Subcutaneous abdominal adipose tissue (tissue), 5 donors: Measurements from ENCODE around the gene MTMR8.

Experiments
- H3K27ac ChIP-seq: one replicate; pipeline ENCODE4 v1.7.0; 2013; ENCODE audit warnings: low read depth, mild to moderate bottlenecking, inconsistent platforms, low read length, moderate library complexity
- H3K27me3 ChIP-seq, 5 donors: one replicate each; pipeline ENCODE4 v1.7.0; 2013; ENCODE audit warnings: low read length in 5 of 5, inconsistent platforms in 1 of 5; ENCODE audit not compliant: control insufficient read depth in 5 of 5, insufficient read depth in 4 of 5
- H3K36me3 ChIP-seq, 5 donors: one replicate each; pipeline ENCODE4 v1.7.0; 2013; ENCODE audit warnings: low read length in 5 of 5; ENCODE audit not compliant: control insufficient read depth in 5 of 5, insufficient read depth in 5 of 5
- H3K4me1 ChIP-seq, 5 donors: one replicate each; pipeline ENCODE4 v1.7.0; 2013; ENCODE audit warnings: low read length in 5 of 5, mild to moderate bottlenecking in 3 of 5, moderate library complexity in 1 of 5; ENCODE audit not compliant: control insufficient read depth in 5 of 5, insufficient read depth in 5 of 5
- H3K4me3 ChIP-seq, 5 donors: one replicate each; pipeline ENCODE4 v1.7.0; 2013; ENCODE audit warnings: low read length in 5 of 5, low read depth in 1 of 5
- H3K9ac ChIP-seq, 5 donors: one replicate each; pipeline ENCODE4 v1.7.0; 2013; ENCODE audit warnings: low read length in 5 of 5, mild to moderate bottlenecking in 4 of 5, moderate library complexity in 3 of 5
- H3K9me3 ChIP-seq, 5 donors: one replicate each; pipeline ENCODE4 v1.7.0; 2013; ENCODE audit warnings: low read length in 5 of 5; ENCODE audit not compliant: control insufficient read depth in 5 of 5
- donor health status: healthy.
- donor health status: healthy.
- donor health status: healthy.
- donor health status: healthy.
- donor health status: healthy.

Gene MTMR8

GRCh38 chrX:64334467-64334866 lies 60.8 kb downstream of the MTMR8 start:
- Histone ChIP-seq H3K4me3 (no peak overlapping the region), H3K27me3 (peaks cover 0 to 4% (median 0%) of the 10 kb centered on the region in 5 donors), H3K9ac (no peak overlapping the region), H3K27ac (no peak overlapping the region), H3K9me3 (no peaks in the 10 kb centered on the region), H3K36me3 (peaks cover 0 to 4% (median 0%) of the 10 kb centered on the region in 5 donors), H3K4me1 (no peaks in the 10 kb centered on the region)

GRCh38 chrX:64330284-64330683 lies 65.0 kb downstream of the MTMR8 start:
- no peaks in the 10 kb centered on the region for H3K4me1 ChIP-seq
- H3K27me3 ChIP-seq, result no peaks in the 10 kb centered on the region
- peaks cover 0 to 19% (median 0%) of the 10 kb centered on the region in 5 donors for H3K36me3 ChIP-seq
- peaks cover 0 to 9% (median 4%) of the 10 kb centered on the region in 5 donors for H3K9me3 ChIP-seq
- H3K4me3 ChIP-seq, result no peak overlapping the region
- H3K9ac ChIP-seq, result no peak overlapping the region
- no peak overlapping the region for H3K27ac ChIP-seq

GRCh38 chrX:64321507-64321906 lies 73.7 kb downstream of the MTMR8 start:
- Histone ChIP-seq H3K9ac (no peak overlapping the region), H3K36me3 (peaks cover 4 to 14% (median 5%) of the 10 kb centered on the region in 5 donors), H3K27ac (no peak overlapping the region), H3K4me1 (no peaks in the 10 kb centered on the region), H3K27me3 (peaks cover 0 to 5% (median 0%) of the 10 kb centered on the region in 5 donors), H3K4me3 (no peak overlapping the region), H3K9me3 (peaks cover 6 to 28% (median 15%) of the 10 kb centered on the region in 5 donors)

DNA sequence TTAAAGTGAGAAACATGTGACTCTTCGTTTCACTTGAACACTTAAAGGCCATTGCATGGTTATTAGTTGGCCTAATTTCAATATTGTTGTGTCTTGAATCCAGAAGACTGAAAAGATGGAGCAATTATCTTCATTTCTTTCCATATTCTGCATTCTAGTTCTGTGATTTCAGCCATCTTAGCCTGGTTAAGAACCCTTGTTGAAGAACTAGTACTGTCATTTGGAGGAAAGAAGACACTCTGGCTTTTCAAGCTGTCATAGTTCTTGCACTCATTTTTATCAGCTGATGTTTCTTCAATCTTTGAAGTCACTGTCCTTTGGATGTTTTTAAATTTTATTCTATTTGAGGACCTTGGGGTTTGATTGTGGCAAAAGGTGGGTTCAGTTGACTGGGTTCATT lies 81.6 kb downstream of the MTMR8 start:
- no peak overlapping the region for H3K9ac ChIP-seq
- H3K4me3 ChIP-seq, result no peak overlapping the region
- peaks cover 2 to 22% (median 12%) of the 10 kb centered on the region in 5 donors for H3K9me3 ChIP-seq
- no peaks in the 10 kb centered on the region for H3K4me1 ChIP-seq
- H3K27me3 ChIP-seq, result peaks cover 0 to 10% (median 3%) of the 10 kb centered on the region in 5 donors
- H3K36me3 ChIP-seq, result peaks cover 0 to 5% (median 0%) of the 10 kb centered on the region in 5 donors
- H3K27ac ChIP-seq, result no peak overlapping the region

GRCh38 chrX:64306712-64307111 lies 88.5 kb downstream of the MTMR8 start:
- Histone ChIP-seq H3K27ac (no peak overlapping the region), H3K4me1 (no peaks in the 10 kb centered on the region), H3K9me3 (peaks cover 2 to 14% (median 7%) of the 10 kb centered on the region in 5 donors), H3K4me3 (no peak overlapping the region), H3K36me3 (no peaks in the 10 kb centered on the region), H3K27me3 (no peaks in the 10 kb centered on the region), H3K9ac (no peak overlapping the region)

DNA sequence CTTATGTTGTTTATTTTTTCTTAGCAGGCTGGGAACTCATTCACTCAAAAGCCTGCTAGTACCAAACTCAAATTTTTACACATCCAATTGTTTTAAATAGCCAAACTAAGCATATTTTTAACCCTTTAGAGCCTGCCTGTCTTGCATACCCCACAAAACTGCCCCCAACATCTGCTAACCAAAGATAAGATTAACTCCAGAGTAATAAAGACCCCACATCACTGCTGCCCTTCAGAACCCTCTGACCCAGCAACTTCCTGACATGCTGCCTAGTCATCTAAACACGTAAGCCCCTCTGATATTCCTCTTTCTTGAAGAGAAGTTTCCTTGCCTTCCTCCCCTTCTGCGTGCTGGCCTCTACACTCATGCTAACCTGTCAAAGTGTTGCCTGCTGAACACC lies 104.1 kb downstream of the MTMR8 start:
- Histone ChIP-seq H3K4me1 (no peaks in the 10 kb centered on the region), H3K9ac (no peak overlapping the region), H3K27ac (no peak overlapping the region), H3K4me3 (no peak overlapping the region), H3K36me3 (no peaks in the 10 kb centered on the region), H3K27me3 (no peaks in the 10 kb centered on the region), H3K9me3 (peaks cover 2 to 31% (median 10%) of the 10 kb centered on the region in 5 donors)

GRCh38 chrX:64265265-64265664 lies 130.0 kb downstream of the MTMR8 start:
- Histone ChIP-seq H3K9me3 (peaks cover 0 to 3% (median 0%) of the 10 kb centered on the region in 5 donors), H3K27ac (no peak overlapping the region), H3K9ac (no peak overlapping the region), H3K36me3 (no peaks in the 10 kb centered on the region), H3K4me3 (no peak overlapping the region), H3K27me3 (peaks cover 0 to 4% (median 0%) of the 10 kb centered on the region in 5 donors), H3K4me1 (no peaks in the 10 kb centered on the region)

DNA sequence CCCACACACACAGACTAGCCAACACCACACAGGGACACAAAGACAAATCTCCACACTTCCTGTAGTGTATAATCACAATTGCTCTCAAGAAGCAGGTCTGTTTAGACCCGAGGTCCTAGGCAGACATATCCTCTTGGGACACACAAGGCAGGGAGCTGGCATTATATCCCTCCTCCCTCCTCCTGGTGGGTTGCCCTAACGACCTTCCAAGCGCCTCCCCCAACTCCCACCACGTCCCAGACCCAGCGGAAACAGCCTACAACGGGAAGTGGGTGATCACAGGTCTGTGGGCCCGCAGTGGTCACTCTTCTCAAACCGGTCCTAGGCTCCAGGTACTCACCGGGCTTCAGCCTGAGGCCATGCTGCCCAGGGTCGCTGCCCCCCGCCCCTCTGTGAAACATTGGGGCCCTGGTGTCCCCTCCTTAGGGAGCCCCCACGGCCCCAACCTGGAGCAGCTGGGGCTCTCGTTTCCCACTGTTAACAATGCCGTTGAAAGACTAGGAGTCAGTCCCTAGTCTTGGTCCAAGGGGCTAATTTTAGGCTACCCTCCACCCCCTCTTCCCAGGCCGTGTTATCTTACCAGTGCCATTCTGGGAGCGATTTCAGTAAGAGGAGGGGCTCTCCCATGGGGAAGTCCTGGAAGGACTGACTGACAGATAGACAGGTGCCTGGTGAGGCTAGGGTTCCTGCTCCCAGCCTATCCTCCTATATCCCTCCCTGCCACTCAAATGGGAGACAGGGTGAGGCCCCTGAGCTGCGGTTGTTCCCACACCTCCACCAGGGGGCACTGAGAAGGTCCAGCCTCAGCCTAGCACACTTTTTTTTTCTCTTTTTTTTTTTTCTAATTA lies 164.9 kb downstream of the MTMR8 start, which contains the start of gene ASB12:
ASB12 (minus strand) TSS at position 485 of the 848 bp plus-strand sequence. CDS start 4,957 bp downstream, outside the sequence.
- Histone ChIP-seq H3K4me1 (no peaks in the 10 kb centered on the region), H3K27ac (no peak within 1 kb of the TSS), H3K27me3 (peaks cover 0 to 4% (median 0%) of the 10 kb centered on the region in 5 donors), H3K36me3 (no peaks in the 10 kb centered on the region), H3K9ac (no peak within 1 kb of the TSS), H3K4me3 (no peak within 1 kb of the TSS), H3K9me3 (peaks cover 0 to 3% (median 0%) of the 10 kb centered on the region in 5 donors)

DNA sequence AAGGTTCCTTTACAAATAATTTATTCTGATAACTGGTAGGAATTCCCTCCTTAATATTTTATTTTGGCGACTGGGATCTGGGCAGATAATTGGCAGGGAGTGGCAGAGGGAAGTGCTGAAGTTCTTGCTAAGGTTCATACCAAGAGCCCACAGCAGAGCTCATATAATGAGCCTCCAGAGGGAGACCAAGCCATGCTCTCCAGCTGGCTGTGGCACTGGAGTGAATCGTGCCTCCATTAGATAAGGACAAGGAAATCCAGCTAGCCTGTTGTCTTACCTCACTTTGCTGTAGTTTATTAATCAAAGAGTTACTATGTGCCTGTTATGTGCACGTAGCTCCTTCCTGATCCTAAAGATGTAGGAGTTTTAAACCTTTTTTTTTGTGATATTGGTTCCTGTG lies 166.1 kb downstream of the MTMR8 start:
- Histone ChIP-seq H3K27me3 (peaks cover 0 to 13% (median 0%) of the 10 kb centered on the region in 5 donors), H3K4me3 (no peak overlapping the region), H3K9ac (no peak overlapping the region), H3K4me1 (no peaks in the 10 kb centered on the region), H3K36me3 (no peaks in the 10 kb centered on the region), H3K27ac (no peak overlapping the region), H3K9me3 (peaks cover 0 to 4% (median 3%) of the 10 kb centered on the region in 5 donors)
